Neural cell (in vitro differentiated cells): ENCODE data around the gene TCTN1.

Experiments used
- CTCF ChIP-seq: fragments of 450-650 bp; IDR thresholded peaks from 2 replicates; pipeline ENCODE4 v1.5.1; 2014; ENCODE audit warnings: antibody characterized with exemption, mild to moderate bottlenecking, moderate library complexity; ENCODE audit not compliant: poor library complexity, severe bottlenecking
- EZH2 ChIP-seq: fragments of 200-600, 300-800 bp; shearing (Covaris generic), sonication (generic); IDR thresholded peaks from 2 replicates; pipeline ENCODE4 v1.6.1; 2014; ENCODE audit warnings: antibody characterized with exemption, low read length, borderline replicate concordance, mild to moderate bottlenecking; ENCODE audit not compliant: insufficient read depth, poor library complexity, severe bottlenecking
- POLR2AphosphoS5 ChIP-seq: IDR thresholded peaks from 2 replicates; pipeline ENCODE4 v1.6.1; 2012
- REST ChIP-seq: IDR thresholded peaks from 2 replicates; pipeline ENCODE4 v1.6.1; 2012; ENCODE audit warnings: borderline replicate concordance
- SMC3 ChIP-seq: fragments of 450-650 bp; conservative IDR thresholded peaks from 2 replicates; pipeline ENCODE4 v1.6.1; 2014; ENCODE audit warnings: antibody characterized with exemption, mild to moderate bottlenecking, moderate library complexity; ENCODE audit not compliant: poor library complexity
- TAF1 ChIP-seq: IDR thresholded peaks from 2 replicates; pipeline ENCODE4 v1.6.1; 2012; ENCODE audit warnings: low read depth

- TF ChIP-seq CTCF (no peak), SMC3 (no peak), POLR2AphosphoS5 (no peak), EZH2 (no peak), REST (no peak), TAF1 (no peak)
Measured at GRCh38 chr12:110677206-110677911, 63.4 kb downstream of the TCTN1 start.
